Breast epithelium (tissue), 4 donors: Measurements from ENCODE around the gene RTL10. TPM values are rescaled to one million over a fixed set of nuclear protein-coding genes. Genes with fewer than 3 reads are reported as not detected.

Experiments
- DNase-seq, 2 donors: peaks; one replicate each; pipeline ENCODE4 v3.0.0-alpha.2; 2019; ENCODE audit warnings: low spot score in 2 of 2
- H3K27ac ChIP-seq, 2 donors: fragments of 200-600 bp; sonication (generic) in 1 of 2; one replicate each; pipeline ENCODE4 v1.5.1; 2016 to 2019; ENCODE audit warnings: mild to moderate bottlenecking in 1 of 2
- H3K27me3 ChIP-seq, 2 donors: fragments of 200-600 bp; sonication (generic) in 1 of 2; one replicate each; pipeline versions ENCODE4 v1.5.1 to v1.6.0; 2017 to 2019; ENCODE audit warnings: control low read depth in 1 of 2, mild to moderate bottlenecking in 1 of 2
- H3K36me3 ChIP-seq: fragments of 200-600 bp; one replicate; pipeline ENCODE4 v1.5.1; 2019
- H3K4me1 ChIP-seq, 2 donors: fragments of 200-600 bp; sonication (generic); one replicate each; pipeline ENCODE4 v1.5.1; 2016 to 2019; ENCODE audit warnings: control low read depth in 1 of 2
- H3K4me3 ChIP-seq, 3 donors: fragments of 200-600 bp; sonication (generic); 1 replicate in 2 of 3; 2 replicates in 1 of 3; pipeline ENCODE4 v1.5.1; 2016 to 2019; ENCODE audit warnings: mild to moderate bottlenecking in 3 of 3, moderate library complexity in 2 of 3
- H3K9me3 ChIP-seq, 2 donors: fragments of 200-600 bp; sonication (generic) in 1 of 2; one replicate each; pipeline ENCODE4 v1.5.1; 2016 to 2019; ENCODE audit warnings: control low read depth in 1 of 2
- POLR2A ChIP-seq: fragments of 450-650 bp; IDR thresholded peaks from one replicate; pipeline ENCODE4 v1.6.1; 2016; ENCODE audit warnings: antibody characterized with exemption, mild to moderate bottlenecking, moderate library complexity
- POLR2AphosphoS5 ChIP-seq, 3 donors: sonication (generic); formaldehyde crosslinking; IDR thresholded peaks; one replicate each; pipeline ENCODE4 v1.6.1; 2017; ENCODE audit warnings: antibody characterized with exemption in 3 of 3
- intact Hi-C: fragments of 100-400 bp; cut with DNase I; formaldehyde crosslinking; loops from one replicate; pipeline ENCODE4 v1.15.1; 2023; ENCODE audit warnings: low total_unique reads
- total RNA-seq, 3 donors: library from RNA; depleted of rRNA; stranded (reverse); fragments of >200 nt; gene quantifications; one replicate each; pipeline ENCODE4 v1.1.0, GENCODE V29; 2016
- TF ChIP-seq, protein P1 (sequence below), 3 donors: fragments of 450-650 bp; IDR thresholded peaks; one replicate each; pipeline ENCODE4 v1.5.1; 2016 to 2017; ENCODE audit warnings: antibody characterized with exemption in 3 of 3, mild to moderate bottlenecking in 3 of 3, moderate library complexity in 3 of 3

The RTL10 gene
- total RNA-seq, 3 donors from 2014 or later = 6.7 to 21.5 (median 14.1) TPM

DNA sequence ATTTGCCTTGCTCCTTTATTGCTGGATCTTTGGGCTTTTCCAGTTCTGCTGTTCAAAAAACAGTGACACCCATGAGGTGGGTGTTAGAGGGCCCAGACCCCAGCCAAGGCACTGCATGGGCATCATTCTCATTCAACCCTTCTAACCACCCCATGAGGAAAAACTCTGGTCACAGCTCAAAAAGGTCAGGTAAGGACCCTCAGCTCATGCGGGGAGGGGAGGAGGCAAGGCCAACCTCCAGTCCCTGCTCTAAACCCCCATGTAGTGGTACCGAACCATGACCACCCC lies 7.4 kb downstream of the RTL10 start:
- DNase-seq = no peak
- intact Hi-C loops = no loop called here
- Histone ChIP-seq H3K9me3 (peaks cover 0 to 5% of the 10 kb centered on the region in 2 donors), H3K36me3 (no peaks in the 10 kb centered on the region), H3K27ac (no peak overlapping the region), H3K27me3 (no peaks in the 10 kb centered on the region), H3K4me1 (peaks cover 26 to 52% of the 10 kb centered on the region in 2 donors), H3K4me3 (no peak overlapping the region)
- TF ChIP-seq POLR2A (no peak), POLR2AphosphoS5 (IDR thresholded peaks at IDR 0.05) (no peak)
- TF ChIP-seq, protein P1, sequence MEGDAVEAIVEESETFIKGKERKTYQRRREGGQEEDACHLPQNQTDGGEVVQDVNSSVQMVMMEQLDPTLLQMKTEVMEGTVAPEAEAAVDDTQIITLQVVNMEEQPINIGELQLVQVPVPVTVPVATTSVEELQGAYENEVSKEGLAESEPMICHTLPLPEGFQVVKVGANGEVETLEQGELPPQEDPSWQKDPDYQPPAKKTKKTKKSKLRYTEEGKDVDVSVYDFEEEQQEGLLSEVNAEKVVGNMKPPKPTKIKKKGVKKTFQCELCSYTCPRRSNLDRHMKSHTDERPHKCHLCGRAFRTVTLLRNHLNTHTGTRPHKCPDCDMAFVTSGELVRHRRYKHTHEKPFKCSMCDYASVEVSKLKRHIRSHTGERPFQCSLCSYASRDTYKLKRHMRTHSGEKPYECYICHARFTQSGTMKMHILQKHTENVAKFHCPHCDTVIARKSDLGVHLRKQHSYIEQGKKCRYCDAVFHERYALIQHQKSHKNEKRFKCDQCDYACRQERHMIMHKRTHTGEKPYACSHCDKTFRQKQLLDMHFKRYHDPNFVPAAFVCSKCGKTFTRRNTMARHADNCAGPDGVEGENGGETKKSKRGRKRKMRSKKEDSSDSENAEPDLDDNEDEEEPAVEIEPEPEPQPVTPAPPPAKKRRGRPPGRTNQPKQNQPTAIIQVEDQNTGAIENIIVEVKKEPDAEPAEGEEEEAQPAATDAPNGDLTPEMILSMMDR (IDR thresholded peaks at IDR 0.05) = no peak

DNA sequence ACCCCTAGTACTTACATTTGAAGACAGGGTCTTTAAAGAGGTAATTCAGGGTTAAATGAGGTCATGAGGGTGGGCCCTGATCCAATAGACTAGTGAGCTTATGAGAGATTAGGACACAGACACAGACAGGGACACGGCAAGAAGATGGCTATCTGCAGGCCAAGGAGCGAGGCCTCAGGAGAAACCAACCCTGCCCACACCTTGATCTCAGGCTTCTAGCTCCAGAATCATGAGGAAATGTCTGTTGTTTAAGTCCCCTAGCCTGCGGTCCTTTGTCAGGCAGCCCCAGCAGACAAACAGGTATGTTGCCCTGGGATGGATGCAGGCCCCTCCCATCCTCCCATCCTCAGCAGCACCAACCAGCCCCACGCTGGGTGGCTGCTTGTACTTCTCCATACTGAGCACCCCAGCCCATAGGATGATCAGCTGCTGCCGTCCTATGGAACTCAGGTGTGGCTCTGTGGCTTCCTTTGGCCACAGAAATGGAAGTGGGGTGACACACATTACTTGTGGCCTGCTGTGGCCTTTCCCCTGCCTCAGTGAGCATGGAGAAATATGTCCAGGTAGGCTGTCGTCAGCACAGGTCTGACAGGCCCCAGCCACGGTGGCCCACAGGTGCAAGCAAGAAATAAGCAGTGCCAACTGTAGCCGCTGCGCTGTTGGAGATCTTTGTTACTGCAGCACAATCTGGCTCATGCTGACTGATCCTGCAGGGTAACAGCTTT lies 7.9 kb downstream of the RTL10 start:
- no peaks in the 10 kb centered on the region for H3K27me3 ChIP-seq
- no peak for DNase-seq
- intact Hi-C loops = no loop called here
- H3K36me3 ChIP-seq = no peaks in the 10 kb centered on the region
- H3K9me3 ChIP-seq = peaks cover 0 to 5% of the 10 kb centered on the region in 2 donors
- peak overlapping the region in 1 of 2 donors; percentile 58 for H3K27ac ChIP-seq
- TF ChIP-seq, protein P1 (IDR thresholded peaks at IDR 0.05) = no peak
- TF ChIP-seq POLR2A (no peak), POLR2AphosphoS5 (IDR thresholded peaks at IDR 0.05) (no peak)
- H3K4me3 ChIP-seq = no peak overlapping the region
- H3K4me1 ChIP-seq = peaks cover 27 to 48% of the 10 kb centered on the region in 2 donors

DNA sequence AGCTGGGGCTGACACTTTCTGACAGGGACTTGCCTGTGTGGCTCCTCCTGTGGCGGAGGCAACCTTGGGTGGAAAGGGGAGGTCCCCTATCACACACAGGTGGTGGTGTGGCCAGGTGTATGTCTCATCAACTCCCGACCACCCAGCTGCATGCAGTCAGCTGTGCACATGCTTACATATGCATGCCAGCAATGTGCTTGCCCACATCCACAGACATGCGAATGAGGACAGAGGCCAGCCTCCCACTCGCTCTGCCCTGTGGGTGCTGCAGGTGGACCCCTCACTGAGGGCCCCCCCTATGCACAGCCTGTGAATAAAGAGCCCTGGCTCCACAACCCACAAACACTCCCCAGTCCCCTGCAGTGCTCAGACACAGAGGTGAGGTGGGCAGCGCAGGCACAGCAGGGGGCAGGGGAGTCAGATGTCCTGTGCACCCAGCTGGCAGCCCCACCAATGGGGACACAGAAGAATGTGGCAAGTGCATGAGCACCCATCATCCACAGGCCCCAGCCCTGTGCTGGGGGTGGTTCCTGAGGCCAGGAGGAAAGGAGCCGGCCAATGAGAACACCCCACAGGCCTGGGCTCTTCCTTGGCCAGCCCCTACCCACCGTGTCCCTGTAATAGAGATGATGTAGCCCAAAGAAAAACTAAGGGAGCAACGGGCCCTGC lies 9.5 kb downstream of the RTL10 start:
- no peak for DNase-seq
- intact Hi-C loops = no loop called here
- no peak for TF ChIP-seq POLR2AphosphoS5 (IDR thresholded peaks at IDR 0.05)
- TF ChIP-seq, protein P1 (IDR thresholded peaks at IDR 0.05) = no peak
- TF ChIP-seq POLR2A = no peak
- H3K36me3 ChIP-seq = no peaks in the 10 kb centered on the region
- peak overlapping the region; percentile 71 to 93 for H3K27ac ChIP-seq
- H3K4me3 ChIP-seq = peak overlapping the region in 1 of 3 donors; percentile 36
- peaks cover 27 to 33% of the 10 kb centered on the region in 2 donors for H3K4me1 ChIP-seq
- no peaks in the 10 kb centered on the region for H3K27me3 ChIP-seq
- H3K9me3 ChIP-seq = peaks cover 0 to 5% of the 10 kb centered on the region in 2 donors

DNA sequence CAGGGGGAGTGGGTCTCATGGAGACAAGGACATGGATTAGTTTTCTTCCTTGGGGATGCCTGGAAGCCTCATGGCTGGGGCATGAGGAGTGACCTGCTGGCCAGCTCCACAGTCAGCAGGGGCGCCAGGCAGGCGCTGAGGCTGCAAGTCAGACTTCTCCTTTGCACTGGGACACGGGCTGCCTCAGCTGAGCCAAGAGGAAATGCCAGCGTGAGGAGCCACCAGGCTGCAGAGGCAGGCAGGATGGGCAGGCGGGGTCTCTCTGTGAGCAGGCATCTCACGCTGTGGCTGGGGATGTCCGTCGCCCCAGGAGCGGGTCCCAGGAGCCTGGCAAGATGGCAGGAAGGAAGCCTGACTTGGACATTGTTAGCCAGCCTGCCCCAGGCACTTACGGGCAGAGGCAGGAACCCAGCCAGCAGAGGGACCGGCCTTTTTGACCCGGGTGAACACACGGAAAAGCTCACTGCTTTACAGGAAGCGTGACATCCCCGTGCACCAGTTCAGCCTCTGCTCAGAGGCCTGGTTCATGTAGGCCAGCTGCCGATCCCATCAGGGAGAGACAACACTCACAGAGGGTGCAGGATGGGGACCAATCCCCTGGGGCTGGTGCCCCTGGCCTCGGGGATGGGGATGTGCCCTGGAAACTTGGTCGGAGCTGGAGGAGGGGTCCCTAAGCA lies 10.2 kb downstream of the RTL10 start:
- Histone ChIP-seq H3K4me1 (peaks cover 27 to 32% of the 10 kb centered on the region in 2 donors), H3K36me3 (no peaks in the 10 kb centered on the region), H3K27ac (peak overlapping the region; percentile 71 to 93), H3K9me3 (peaks cover 0 to 5% of the 10 kb centered on the region in 2 donors), H3K27me3 (no peaks in the 10 kb centered on the region), H3K4me3 (peak overlapping the region in 1 of 3 donors; percentile 36)
- intact Hi-C loops = loop anchor here (1.0 kb wide), 1 partner anchor 27 kb away; no protein-coding TSS in a partner anchor
- TF ChIP-seq POLR2AphosphoS5 (IDR thresholded peaks at IDR 0.05) (peak in 2 of 3 donors; percentile 15 to 17), POLR2A (no peak)
- TF ChIP-seq, protein P1 (IDR thresholded peaks at IDR 0.05) = no peak
- DNase-seq = peak in 1 of 2 donors; percentile 74
